Prostate gland (tissue), 2 donors: Measurements from ENCODE around the gene SLCO3A1. TPM values are rescaled to one million over a fixed set of nuclear protein-coding genes. Genes with fewer than 3 reads are reported as not detected.

Source experiments
- DNase-seq: peaks from one replicate; pipeline ENCODE4 v3.0.0-alpha.2; 2019; ENCODE audit warnings: low spot score
- H3K27ac ChIP-seq, 2 donors: fragments of 200-600 bp; sonication (generic); 2 replicates each; pipeline ENCODE4 v1.5.1; 2017 to 2019
- H3K27me3 ChIP-seq: fragments of 200-600 bp; sonication (generic); replicated peaks from 2 replicates; pipeline ENCODE4 v1.5.1; 2019; ENCODE audit not compliant: insufficient read depth
- H3K36me3 ChIP-seq, 2 donors: fragments of 200-600 bp; sonication (generic); 1 replicate in 1 of 2; 2 replicates in 1 of 2; pipeline versions ENCODE4 v1.5.1 to v1.8.1; 2017 to 2019
- H3K4me1 ChIP-seq: fragments of 200-600 bp; sonication (generic); replicated peaks from 2 replicates; pipeline ENCODE4 v1.5.1; 2019
- H3K4me3 ChIP-seq, 2 donors: fragments of 200-600 bp; sonication (generic); 2 replicates each; pipeline ENCODE4 v1.5.1; 2017 to 2019
- H3K9me3 ChIP-seq: fragments of 200-600 bp; sonication (generic); 2 replicates; pipeline ENCODE4 v1.5.1; 2017
- POLR2A ChIP-seq: fragments of 450-650 bp; IDR thresholded peaks from one replicate; pipeline ENCODE4 v1.6.1; 2016; ENCODE audit warnings: antibody characterized with exemption, mild to moderate bottlenecking
- POLR2AphosphoS5 ChIP-seq: sonication (generic); formaldehyde crosslinking; IDR thresholded peaks from one replicate; pipeline ENCODE4 v1.6.1; 2017; ENCODE audit warnings: antibody characterized with exemption
- WGBS: methylation state at CpG from one replicate; pipeline ENCODE4 v1.1.5; 2018; 5-methylcytosine and 5-hydroxymethylcytosine counted together
- intact Hi-C: fragments of 100-400 bp; cut with DNase I; formaldehyde crosslinking; loops from one replicate; pipeline ENCODE4 v1.14.2; 2022
- total RNA-seq, 2 donors: library from RNA; depleted of rRNA; stranded (reverse); fragments of >200 nt; gene quantifications; one replicate each; pipeline ENCODE4 v1.1.0, GENCODE V29; 2016
- TF ChIP-seq, protein P1 (sequence below), 4 experiments: fragments of 200-600 bp in 2 of 4; fragments of 450-650 bp in 2 of 4; sonication (generic) in 2 of 4; IDR thresholded peaks; 1 replicate in 3 of 4; 2 replicates in 1 of 4; pipeline ENCODE4 v1.5.1; 2016 to 2019; ENCODE audit warnings: antibody characterized with exemption in 4 of 4, mild to moderate bottlenecking in 2 of 4, moderate library complexity in 2 of 4

The SLCO3A1 gene
- total RNA-seq, 2 donors from 2014 or later: 7.4 to 35.3 TPM

DNA sequence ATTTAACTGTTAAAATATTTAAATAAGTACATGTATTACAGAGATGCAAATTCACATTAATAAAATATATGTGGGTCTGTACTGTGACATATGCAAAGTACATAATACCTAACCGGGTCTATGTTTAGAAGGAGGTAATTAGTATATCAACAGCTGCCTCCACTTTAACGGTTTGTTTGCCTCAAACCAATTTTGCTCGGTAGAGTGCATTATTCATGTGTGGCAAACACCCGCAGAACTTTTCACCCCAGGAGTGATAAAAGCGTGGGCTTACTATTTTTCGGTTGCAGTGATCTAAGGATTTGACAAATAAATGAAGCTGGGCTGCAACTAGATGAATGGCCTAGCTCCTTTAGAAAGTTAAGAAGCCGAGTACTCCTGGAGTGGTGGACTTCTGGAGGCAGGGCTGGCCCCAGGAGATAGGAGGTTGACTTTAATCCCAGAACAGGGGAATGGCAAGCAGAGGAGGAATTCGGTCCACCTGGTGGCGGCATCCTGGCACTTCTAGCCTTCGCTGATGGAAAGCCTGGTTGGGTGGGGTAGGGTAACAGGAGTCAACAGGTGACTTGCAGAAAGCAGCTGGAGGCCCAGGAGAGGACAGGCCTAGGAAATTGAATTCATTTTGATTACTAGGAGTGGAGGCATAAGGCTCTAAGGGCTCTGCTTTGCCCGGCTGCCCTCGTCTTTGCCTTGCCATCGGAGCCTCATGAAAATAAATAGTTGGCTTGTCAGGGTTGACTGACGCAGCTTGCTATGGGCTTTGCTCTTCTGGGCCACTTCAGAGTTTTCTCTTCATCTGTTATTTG is 2.4 kb downstream of the SLCO3A1 start:
- 73% methylated on average over 14 of the region's 14 CpGs for WGBS
- DNase-seq: peak; percentile 14
- Histone ChIP-seq H3K9me3 (no peaks in the 10 kb centered on the region), H3K27ac (no peak overlapping the region), H3K4me1 (no peaks in the 10 kb centered on the region), H3K4me3 (no peak overlapping the region), H3K36me3 (no peaks in the 10 kb centered on the region), H3K27me3 (no peaks in the 10 kb centered on the region)
- TF ChIP-seq POLR2A: no peak
- TF ChIP-seq POLR2AphosphoS5: no peak
- TF ChIP-seq, protein P1, sequence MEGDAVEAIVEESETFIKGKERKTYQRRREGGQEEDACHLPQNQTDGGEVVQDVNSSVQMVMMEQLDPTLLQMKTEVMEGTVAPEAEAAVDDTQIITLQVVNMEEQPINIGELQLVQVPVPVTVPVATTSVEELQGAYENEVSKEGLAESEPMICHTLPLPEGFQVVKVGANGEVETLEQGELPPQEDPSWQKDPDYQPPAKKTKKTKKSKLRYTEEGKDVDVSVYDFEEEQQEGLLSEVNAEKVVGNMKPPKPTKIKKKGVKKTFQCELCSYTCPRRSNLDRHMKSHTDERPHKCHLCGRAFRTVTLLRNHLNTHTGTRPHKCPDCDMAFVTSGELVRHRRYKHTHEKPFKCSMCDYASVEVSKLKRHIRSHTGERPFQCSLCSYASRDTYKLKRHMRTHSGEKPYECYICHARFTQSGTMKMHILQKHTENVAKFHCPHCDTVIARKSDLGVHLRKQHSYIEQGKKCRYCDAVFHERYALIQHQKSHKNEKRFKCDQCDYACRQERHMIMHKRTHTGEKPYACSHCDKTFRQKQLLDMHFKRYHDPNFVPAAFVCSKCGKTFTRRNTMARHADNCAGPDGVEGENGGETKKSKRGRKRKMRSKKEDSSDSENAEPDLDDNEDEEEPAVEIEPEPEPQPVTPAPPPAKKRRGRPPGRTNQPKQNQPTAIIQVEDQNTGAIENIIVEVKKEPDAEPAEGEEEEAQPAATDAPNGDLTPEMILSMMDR (IDR thresholded peaks at IDR 0.05): peak in 2 of 4 experiments; percentile 21 to 47
- intact Hi-C loops: no loop called here

DNA sequence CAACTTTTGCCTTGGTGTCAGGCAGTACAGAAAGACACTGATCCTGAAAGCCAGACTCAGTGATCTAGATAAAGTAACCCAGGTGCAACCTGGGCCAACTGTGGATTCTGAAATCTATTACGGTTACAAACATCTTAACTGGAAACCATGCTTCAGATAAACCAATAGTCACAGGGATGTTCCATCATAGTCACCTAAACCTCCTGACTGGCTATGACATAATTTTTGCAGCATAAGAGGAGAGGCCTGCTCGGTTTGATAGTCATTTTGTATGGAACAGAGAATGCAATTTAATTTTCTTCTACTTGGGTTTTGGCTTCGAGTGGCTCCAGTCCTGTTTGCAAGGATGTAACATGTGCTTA is 3.7 kb downstream of the SLCO3A1 start:
- no peak overlapping the region for H3K27ac ChIP-seq
- TF ChIP-seq, protein P1 (IDR thresholded peaks at IDR 0.05): no peak
- TF ChIP-seq POLR2AphosphoS5 (no peak), POLR2A (no peak)
- H3K27me3 ChIP-seq: no peaks in the 10 kb centered on the region
- H3K4me3 ChIP-seq: no peak overlapping the region
- WGBS: 92% methylated on average over 3 of the region's 3 CpGs
- H3K4me1 ChIP-seq: no peaks in the 10 kb centered on the region
- intact Hi-C loops: no loop called here
- no peaks in the 10 kb centered on the region for H3K9me3 ChIP-seq
- DNase-seq: no peak
- H3K36me3 ChIP-seq: no peaks in the 10 kb centered on the region

DNA sequence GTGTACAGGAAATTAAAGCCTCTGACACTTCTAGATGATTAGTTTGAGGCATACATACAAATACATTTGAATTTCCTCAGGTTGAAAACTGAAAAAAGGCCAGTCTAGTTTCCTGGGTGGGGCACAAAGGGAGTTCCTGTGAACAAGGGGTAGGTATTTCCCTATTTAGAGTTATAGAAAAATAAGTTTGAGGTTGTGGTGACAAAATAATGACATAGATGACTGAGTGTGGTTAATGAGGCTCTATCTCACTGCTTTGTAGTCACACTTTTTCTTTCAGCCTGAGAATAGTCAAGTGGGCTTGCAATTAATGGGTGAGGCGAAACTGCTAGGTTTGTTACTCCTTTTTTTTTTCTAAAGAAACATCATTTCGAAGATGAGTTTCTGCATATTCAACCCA is 4.3 kb downstream of the SLCO3A1 start:
- H3K4me1 ChIP-seq: no peaks in the 10 kb centered on the region

DNA sequence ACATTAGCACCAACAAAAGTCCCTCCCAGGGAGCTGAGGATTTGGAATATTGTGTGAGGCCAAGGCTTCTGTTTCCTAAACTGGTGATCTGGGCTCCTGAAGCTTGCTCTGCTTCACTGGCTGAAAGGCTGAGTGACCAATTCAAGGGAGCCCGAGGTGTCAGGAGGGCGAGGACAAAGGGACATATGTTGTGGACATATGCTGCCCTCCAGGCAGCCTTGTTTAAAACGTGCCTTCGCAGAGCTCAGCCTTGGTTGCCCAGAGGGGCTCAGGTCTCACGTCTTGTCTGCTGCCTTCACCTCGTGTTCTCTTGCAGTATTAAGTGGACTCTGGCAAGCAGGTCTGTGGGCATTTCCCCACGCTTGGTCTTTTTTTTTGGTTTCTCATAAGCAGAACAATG is 7.0 kb downstream of the SLCO3A1 start:
- no peaks in the 10 kb centered on the region for H3K36me3 ChIP-seq
- H3K27ac ChIP-seq: no peak overlapping the region
- no peaks in the 10 kb centered on the region for H3K9me3 ChIP-seq
- H3K27me3 ChIP-seq: no peaks in the 10 kb centered on the region
- DNase-seq: no peak
- no peak for TF ChIP-seq POLR2AphosphoS5
- TF ChIP-seq POLR2A: no peak
- TF ChIP-seq, protein P1 (IDR thresholded peaks at IDR 0.05): no peak
- no peak overlapping the region for H3K4me3 ChIP-seq
- WGBS: 89% methylated on average over 7 of the region's 7 CpGs
- H3K4me1 ChIP-seq: no peaks in the 10 kb centered on the region
- intact Hi-C loops: no loop called here

More for the DNA sequence above, 4.3 kb downstream of the SLCO3A1 start:
- no peaks in the 10 kb centered on the region for H3K36me3 ChIP-seq
- intact Hi-C loops: no loop called here
- 88% methylated on average over 2 of the region's 2 CpGs for WGBS
- no peaks in the 10 kb centered on the region for H3K9me3 ChIP-seq
- no peak for TF ChIP-seq POLR2A
- TF ChIP-seq, protein P1 (IDR thresholded peaks at IDR 0.05): no peak
- DNase-seq: no peak
- no peak overlapping the region for H3K4me3 ChIP-seq
- H3K27me3 ChIP-seq: no peaks in the 10 kb centered on the region
- no peak overlapping the region for H3K27ac ChIP-seq

DNA sequence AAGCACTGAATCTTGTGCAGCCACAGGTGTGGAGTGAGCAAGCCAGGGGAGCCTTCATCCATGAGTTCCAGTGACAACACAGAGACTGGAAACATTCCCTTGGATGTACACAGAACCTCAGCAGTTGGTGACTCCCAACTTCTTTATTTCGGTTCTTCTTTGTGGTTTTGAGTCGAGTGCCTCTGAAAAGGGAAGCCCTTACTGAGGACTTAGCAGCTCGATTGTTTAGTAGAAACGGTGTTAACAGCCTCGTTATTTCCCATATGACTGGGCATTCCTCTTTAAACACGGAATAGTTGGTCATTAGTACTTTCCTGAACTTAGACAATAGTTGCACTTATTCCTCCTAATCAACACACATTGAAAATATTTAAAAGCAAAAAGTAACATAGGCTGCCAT is 7.7 kb downstream of the SLCO3A1 start:
- Histone ChIP-seq H3K36me3 (no peaks in the 10 kb centered on the region), H3K4me1 (no peaks in the 10 kb centered on the region), H3K27ac (no peak overlapping the region), H3K4me3 (no peak overlapping the region), H3K27me3 (no peaks in the 10 kb centered on the region), H3K9me3 (no peaks in the 10 kb centered on the region)
- intact Hi-C loops: no loop called here
- DNase-seq: no peak
- TF ChIP-seq, protein P1 (IDR thresholded peaks at IDR 0.05): no peak
- TF ChIP-seq POLR2AphosphoS5: no peak
- TF ChIP-seq POLR2A: no peak
- WGBS: 79% methylated on average over 6 of the region's 6 CpGs
